HepG2 (cell line): ENCODE measurements around the gene ENGASE. TPM values are rescaled to one million over a fixed set of nuclear protein-coding genes. Genes with fewer than 3 reads are reported as not detected.

Experiments
- CHCHD3 ChIP-seq: sonication (generic); formaldehyde crosslinking; IDR thresholded peaks from 2 replicates; pipeline ENCODE4 v1.8.0; 2022; ENCODE audit warnings: mild to moderate bottlenecking, missing genetic modification reagents, moderate library complexity
- CREM ChIP-seq, 2 experiments: sonication (generic) in 1 of 2; formaldehyde crosslinking in 1 of 2; IDR thresholded peaks; 2 replicates each; pipeline versions ENCODE4 v1.4.0 to v1.6.1; 2016 to 2020; ENCODE audit warnings: antibody characterized with exemption in 1 of 2, mild to moderate bottlenecking in 1 of 2, missing genetic modification reagents in 1 of 2
- MBD4 ChIP-seq: IDR thresholded peaks from 2 replicates; pipeline ENCODE4 v1.6.1; 2012; ENCODE audit warnings: low read length, inconsistent platforms, borderline replicate concordance
- NFKB2 ChIP-seq: sonication (generic); formaldehyde crosslinking; IDR thresholded peaks from 2 replicates; pipeline ENCODE4 v1.4.0; 2020; ENCODE audit warnings: missing genetic modification reagents, borderline replicate concordance
- SETDB1 ChIP-seq: sonication (generic); formaldehyde crosslinking; IDR thresholded peaks from 2 replicates; pipeline ENCODE4 v1.5.1; 2020; ENCODE audit warnings: missing genetic modification reagents, mild to moderate bottlenecking, borderline replicate concordance
- SPEN ChIP-seq: sonication (generic); formaldehyde crosslinking; IDR thresholded peaks from 2 replicates; pipeline ENCODE4 v1.5.1; 2020; ENCODE audit warnings: low read depth, mild to moderate bottlenecking, missing genetic modification reagents
- TAF1 ChIP-seq: sonication (generic); formaldehyde crosslinking; IDR thresholded peaks from 2 replicates; pipeline ENCODE4 v1.4.0; 2020; ENCODE audit warnings: missing genetic modification reagents
- TCF7L2 ChIP-seq: IDR thresholded peaks from 2 replicates; pipeline ENCODE4 v1.6.1; 2011; ENCODE audit warnings: mild to moderate bottlenecking, low read depth, low read length, moderate library complexity
- ZNF451 ChIP-seq: sonication (generic); formaldehyde crosslinking; IDR thresholded peaks from 2 replicates; pipeline ENCODE4 v1.5.0; 2020; ENCODE audit warnings: mild to moderate bottlenecking, missing genetic modification reagents
- ZNF703 ChIP-seq: sonication (generic); formaldehyde crosslinking; IDR thresholded peaks from 2 replicates; pipeline ENCODE4 v1.5.1; 2020; ENCODE audit warnings: missing genetic modification reagents, mild to moderate bottlenecking, moderate library complexity, borderline replicate concordance
- ZNF772 ChIP-seq: sonication (generic); formaldehyde crosslinking; IDR thresholded peaks from 2 replicates; pipeline ENCODE4 v1.5.0; 2020; ENCODE audit warnings: mild to moderate bottlenecking, missing genetic modification reagents
- ZNF883 ChIP-seq: sonication (generic); formaldehyde crosslinking; IDR thresholded peaks from 2 replicates; pipeline ENCODE4 v1.5.1; 2020; ENCODE audit warnings: mild to moderate bottlenecking, missing genetic modification reagents; ENCODE audit errors: not compliant biosample characterization
- polyA plus RNA-seq, 8 experiments: library from polyadenylated mRNA; depleted of rRNA in 3 of 8; stranded (reverse) in 7 of 8; unstranded in 1 of 8; fragments of >200 nt; fragmentation: Illumina TruSeq in 4 of 8; extraction: Trizol in 4 of 8; gene quantifications; 2 replicates each; pipeline versions ENCODE4 v1.2.1 to v1.2.3, GENCODE V29; 2011 to 2016; ENCODE audit warnings: low read depth in 4 of 8, missing spikeins in 1 of 8, mixed read lengths in 1 of 8; ENCODE audit not compliant: insufficient read depth in 1 of 8
- total RNA-seq, 5 experiments: library from RNA; depleted of rRNA; stranded (reverse); fragments of >200 nt; fragmentation: Illumina TruSeq; extraction: Trizol; gene quantifications; 2 replicates each; pipeline ENCODE4 v1.2.3, GENCODE V29; 2016; ENCODE audit warnings: low read depth in 1 of 5
- TF ChIP-seq, protein P1 (sequence below): sonication (generic); formaldehyde crosslinking; IDR thresholded peaks from 2 replicates; pipeline ENCODE4 v1.8.1; 2022; ENCODE audit warnings: low read depth, mild to moderate bottlenecking, missing genetic modification reagents
- TF ChIP-seq, protein P2 (sequence below): sonication (generic); formaldehyde crosslinking; IDR thresholded peaks from 2 replicates; pipeline ENCODE4 v1.5.0; 2020; ENCODE audit warnings: missing genetic modification reagents, mild to moderate bottlenecking, borderline replicate concordance
- TF ChIP-seq, protein P3 (sequence below): sonication (generic); formaldehyde crosslinking; IDR thresholded peaks from 2 replicates; pipeline ENCODE4 v1.9.0; 2021; ENCODE audit warnings: missing genetic modification reagents, mild to moderate bottlenecking, borderline replicate concordance
- TF ChIP-seq, protein P4 (sequence below): sonication (generic); formaldehyde crosslinking; IDR thresholded peaks from 2 replicates; pipeline ENCODE4 v1.5.1; 2020; ENCODE audit warnings: mild to moderate bottlenecking, missing genetic modification reagents, moderate library complexity
- TF ChIP-seq, protein P5 (sequence below): sonication (generic); formaldehyde crosslinking; IDR thresholded peaks from 2 replicates; pipeline ENCODE4 v1.5.1; 2020; ENCODE audit warnings: mild to moderate bottlenecking, missing genetic modification reagents, moderate library complexity

The ENGASE gene
- total and polyA plus RNA-seq, 2 of the 13 experiments (the other 11 are each of a cell fraction or from before 2014, with no cell fraction given): 10.6 to 18.1 TPM

DNA sequence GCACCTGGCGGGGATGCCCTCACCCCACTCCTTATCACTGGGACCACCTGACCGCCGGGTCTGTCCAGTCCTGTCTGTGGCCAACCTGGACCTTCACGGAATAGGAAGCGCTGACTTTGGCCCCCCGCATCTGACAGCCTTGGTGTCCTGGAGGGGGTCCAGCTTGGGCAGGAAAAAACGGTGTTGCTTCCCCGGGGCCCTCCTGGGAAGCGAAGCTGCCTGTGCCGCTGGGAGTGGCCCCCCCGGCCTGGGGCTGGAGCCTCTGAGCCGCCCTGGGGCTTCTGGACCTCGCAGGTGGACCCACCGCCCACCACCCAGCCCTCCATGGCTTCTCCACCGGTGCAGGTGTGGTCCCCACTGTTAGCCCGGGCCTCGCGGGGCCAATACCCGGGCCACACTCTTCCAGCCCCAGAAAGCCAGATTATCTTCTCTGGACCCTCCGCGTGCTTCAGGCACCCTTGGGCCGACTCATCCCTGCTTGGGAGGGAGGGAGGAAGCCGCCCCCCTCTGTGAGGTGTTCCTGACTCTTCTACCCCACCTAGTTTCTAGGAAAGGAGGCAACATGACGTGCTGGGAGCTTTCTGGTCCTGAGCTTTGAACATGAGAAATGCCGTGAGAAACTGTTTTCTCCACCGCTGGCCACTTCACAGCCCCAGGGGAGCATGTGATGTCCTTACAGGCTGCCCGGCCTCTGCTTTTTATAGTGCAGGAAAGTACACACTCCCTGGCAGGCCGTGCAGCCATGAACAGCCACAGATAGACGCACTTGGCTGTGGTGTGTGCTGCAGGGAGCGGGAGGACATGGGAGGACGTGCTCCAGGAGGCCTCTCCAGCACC, 49.5 kb upstream of the ENGASE start (continued):
- TF ChIP-seq, protein P1, sequence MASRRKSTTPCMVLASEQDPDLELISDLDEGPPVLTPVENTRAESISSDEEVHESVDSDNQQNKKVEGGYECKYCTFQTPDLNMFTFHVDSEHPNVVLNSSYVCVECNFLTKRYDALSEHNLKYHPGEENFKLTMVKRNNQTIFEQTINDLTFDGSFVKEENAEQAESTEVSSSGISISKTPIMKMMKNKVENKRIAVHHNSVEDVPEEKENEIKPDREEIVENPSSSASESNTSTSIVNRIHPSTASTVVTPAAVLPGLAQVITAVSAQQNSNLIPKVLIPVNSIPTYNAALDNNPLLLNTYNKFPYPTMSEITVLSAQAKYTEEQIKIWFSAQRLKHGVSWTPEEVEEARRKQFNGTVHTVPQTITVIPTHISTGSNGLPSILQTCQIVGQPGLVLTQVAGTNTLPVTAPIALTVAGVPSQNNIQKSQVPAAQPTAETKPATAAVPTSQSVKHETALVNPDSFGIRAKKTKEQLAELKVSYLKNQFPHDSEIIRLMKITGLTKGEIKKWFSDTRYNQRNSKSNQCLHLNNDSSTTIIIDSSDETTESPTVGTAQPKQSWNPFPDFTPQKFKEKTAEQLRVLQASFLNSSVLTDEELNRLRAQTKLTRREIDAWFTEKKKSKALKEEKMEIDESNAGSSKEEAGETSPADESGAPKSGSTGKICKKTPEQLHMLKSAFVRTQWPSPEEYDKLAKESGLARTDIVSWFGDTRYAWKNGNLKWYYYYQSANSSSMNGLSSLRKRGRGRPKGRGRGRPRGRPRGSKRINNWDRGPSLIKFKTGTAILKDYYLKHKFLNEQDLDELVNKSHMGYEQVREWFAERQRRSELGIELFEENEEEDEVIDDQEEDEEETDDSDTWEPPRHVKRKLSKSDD (CRISPR knock-in tag): no peak
- TF ChIP-seq CHCHD3 (CRISPR knock-in tag) (no peak), SPEN (CRISPR knock-in tag) (0 out of 2 replicates have a peak, but pooled peaks have one; percentile 25), ZNF883 (CRISPR knock-in tag) (peak; percentile 38), ZNF451 (CRISPR knock-in tag) (peak; percentile 40; the same call in 1 of the 2 replicates), TCF7L2 (no peak), NFKB2 (CRISPR knock-in tag) (peak; percentile 23; the same call in 1 of the 2 replicates), TAF1 (0 out of 2 replicates have a peak, but pooled peaks have one; percentile 5), CREM (IDR thresholded peaks at IDR 0.05) (no peak), CREM (CRISPR knock-in tag; IDR thresholded peaks at IDR 0.05) (no peak), ZNF772 (no peak), MBD4 (no peak), SETDB1 (CRISPR knock-in tag) (no peak), ZNF703 (no peak)
- TF ChIP-seq, protein P2, sequence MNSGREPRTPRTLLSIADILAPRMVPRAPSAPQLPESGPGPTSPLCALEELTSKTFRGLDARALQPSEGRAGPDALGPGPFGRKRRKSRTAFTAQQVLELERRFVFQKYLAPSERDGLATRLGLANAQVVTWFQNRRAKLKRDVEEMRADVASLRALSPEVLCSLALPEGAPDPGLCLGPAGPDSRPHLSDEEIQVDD (CRISPR knock-in tag): no peak
- TF ChIP-seq, protein P3, sequence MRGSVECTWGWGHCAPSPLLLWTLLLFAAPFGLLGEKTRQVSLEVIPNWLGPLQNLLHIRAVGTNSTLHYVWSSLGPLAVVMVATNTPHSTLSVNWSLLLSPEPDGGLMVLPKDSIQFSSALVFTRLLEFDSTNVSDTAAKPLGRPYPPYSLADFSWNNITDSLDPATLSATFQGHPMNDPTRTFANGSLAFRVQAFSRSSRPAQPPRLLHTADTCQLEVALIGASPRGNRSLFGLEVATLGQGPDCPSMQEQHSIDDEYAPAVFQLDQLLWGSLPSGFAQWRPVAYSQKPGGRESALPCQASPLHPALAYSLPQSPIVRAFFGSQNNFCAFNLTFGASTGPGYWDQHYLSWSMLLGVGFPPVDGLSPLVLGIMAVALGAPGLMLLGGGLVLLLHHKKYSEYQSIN: no peak
- TF ChIP-seq, protein P4, sequence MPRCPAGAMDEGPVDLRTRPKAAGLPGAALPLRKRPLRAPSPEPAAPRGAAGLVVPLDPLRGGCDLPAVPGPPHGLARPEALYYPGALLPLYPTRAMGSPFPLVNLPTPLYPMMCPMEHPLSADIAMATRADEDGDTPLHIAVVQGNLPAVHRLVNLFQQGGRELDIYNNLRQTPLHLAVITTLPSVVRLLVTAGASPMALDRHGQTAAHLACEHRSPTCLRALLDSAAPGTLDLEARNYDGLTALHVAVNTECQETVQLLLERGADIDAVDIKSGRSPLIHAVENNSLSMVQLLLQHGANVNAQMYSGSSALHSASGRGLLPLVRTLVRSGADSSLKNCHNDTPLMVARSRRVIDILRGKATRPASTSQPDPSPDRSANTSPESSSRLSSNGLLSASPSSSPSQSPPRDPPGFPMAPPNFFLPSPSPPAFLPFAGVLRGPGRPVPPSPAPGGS (CRISPR knock-in tag): peak; percentile 70; the same call in 1 of the 2 replicates
- TF ChIP-seq, protein P5, sequence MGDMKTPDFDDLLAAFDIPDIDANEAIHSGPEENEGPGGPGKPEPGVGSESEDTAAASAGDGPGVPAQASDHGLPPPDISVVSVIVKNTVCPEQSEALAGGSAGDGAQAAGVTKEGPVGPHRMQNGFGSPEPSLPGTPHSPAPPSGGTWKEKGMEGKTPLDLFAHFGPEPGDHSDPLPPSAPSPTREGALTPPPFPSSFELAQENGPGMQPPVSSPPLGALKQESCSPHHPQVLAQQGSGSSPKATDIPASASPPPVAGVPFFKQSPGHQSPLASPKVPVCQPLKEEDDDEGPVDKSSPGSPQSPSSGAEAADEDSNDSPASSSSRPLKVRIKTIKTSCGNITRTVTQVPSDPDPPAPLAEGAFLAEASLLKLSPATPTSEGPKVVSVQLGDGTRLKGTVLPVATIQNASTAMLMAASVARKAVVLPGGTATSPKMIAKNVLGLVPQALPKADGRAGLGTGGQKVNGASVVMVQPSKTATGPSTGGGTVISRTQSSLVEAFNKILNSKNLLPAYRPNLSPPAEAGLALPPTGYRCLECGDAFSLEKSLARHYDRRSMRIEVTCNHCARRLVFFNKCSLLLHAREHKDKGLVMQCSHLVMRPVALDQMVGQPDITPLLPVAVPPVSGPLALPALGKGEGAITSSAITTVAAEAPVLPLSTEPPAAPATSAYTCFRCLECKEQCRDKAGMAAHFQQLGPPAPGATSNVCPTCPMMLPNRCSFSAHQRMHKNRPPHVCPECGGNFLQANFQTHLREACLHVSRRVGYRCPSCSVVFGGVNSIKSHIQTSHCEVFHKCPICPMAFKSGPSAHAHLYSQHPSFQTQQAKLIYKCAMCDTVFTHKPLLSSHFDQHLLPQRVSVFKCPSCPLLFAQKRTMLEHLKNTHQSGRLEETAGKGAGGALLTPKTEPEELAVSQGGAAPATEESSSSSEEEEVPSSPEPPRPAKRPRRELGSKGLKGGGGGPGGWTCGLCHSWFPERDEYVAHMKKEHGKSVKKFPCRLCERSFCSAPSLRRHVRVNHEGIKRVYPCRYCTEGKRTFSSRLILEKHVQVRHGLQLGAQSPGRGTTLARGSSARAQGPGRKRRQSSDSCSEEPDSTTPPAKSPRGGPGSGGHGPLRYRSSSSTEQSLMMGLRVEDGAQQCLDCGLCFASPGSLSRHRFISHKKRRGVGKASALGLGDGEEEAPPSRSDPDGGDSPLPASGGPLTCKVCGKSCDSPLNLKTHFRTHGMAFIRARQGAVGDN (CRISPR knock-in tag): peak; percentile 54
